ENCODE data around the gene RBM3. TPM values are rescaled to one million over a fixed set of nuclear protein-coding genes. Genes with fewer than 3 reads are reported as not detected.

RBM3 gene
- total RNA-seq, 1 experiment from 2014 or later, result 354 TPM

DNA sequence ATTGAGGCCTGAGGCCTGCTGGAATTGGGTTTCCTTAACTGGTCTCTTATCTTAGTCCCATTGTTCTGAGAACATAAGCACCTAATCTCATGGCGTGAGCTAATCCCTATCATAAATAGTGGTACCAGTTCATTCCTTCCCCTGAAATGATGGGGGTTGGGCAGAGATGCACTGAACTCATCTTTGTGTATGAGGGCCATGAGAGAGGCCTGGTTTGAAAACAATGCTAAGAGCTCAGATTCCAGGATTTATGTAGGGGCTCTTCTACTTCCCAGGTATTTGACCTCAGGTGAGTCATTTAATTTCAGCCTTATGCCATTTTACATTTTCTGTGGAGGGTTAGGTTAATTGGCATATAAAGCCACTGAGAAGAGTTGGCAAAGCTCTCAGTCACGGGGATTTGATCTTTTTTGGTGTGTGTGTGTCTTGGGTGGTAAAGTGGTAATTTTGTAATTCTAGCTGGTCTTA lies 4.4 kb downstream of the RBM3 start:
- no peaks in the 10 kb centered on the region for H3K9me3 Mint-ChIP-seq (ENCODE audit: unreplicated experiment)
- H3K4me1 Mint-ChIP-seq (ENCODE audit: insufficient read depth, unreplicated experiment), result peaks cover 4% of the 10 kb centered on the region
- POLR2A ChIA-PET, result interaction anchor here (0.9 to 4.7 kb wide), 6 partner anchors 12 to 115 kb away, joined by 3 to 38 read pairs (median 4); partner anchors contain the start of gene TBC1D25
- intact Hi-C loops (cut with micrococcal nuclease), result no loop called here
- peaks cover 51% of the 10 kb centered on the region for H3K36me3 Mint-ChIP-seq (ENCODE audit: insufficient read depth, unreplicated experiment)
- TF ChIP-seq, protein P1, sequence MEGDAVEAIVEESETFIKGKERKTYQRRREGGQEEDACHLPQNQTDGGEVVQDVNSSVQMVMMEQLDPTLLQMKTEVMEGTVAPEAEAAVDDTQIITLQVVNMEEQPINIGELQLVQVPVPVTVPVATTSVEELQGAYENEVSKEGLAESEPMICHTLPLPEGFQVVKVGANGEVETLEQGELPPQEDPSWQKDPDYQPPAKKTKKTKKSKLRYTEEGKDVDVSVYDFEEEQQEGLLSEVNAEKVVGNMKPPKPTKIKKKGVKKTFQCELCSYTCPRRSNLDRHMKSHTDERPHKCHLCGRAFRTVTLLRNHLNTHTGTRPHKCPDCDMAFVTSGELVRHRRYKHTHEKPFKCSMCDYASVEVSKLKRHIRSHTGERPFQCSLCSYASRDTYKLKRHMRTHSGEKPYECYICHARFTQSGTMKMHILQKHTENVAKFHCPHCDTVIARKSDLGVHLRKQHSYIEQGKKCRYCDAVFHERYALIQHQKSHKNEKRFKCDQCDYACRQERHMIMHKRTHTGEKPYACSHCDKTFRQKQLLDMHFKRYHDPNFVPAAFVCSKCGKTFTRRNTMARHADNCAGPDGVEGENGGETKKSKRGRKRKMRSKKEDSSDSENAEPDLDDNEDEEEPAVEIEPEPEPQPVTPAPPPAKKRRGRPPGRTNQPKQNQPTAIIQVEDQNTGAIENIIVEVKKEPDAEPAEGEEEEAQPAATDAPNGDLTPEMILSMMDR (IDR thresholded peaks at IDR 0.05; ENCODE audit: unreplicated experiment), result no peak
- H3K4me3 Mint-ChIP-seq (ENCODE audit: unreplicated experiment), result no peak overlapping the region
- no peaks in the 10 kb centered on the region for H3K27me3 Mint-ChIP-seq (ENCODE audit: insufficient read depth, unreplicated experiment)
- BruUV-seq (replicated peaks), result no TSS peak
- no peak for DNase-seq (ENCODE audit: unreplicated experiment)
- CTCF ChIA-PET, result interaction anchor here (0.7 to 0.9 kb wide), 2 partner anchors 12 to 13 kb away, joined by 3 to 5 read pairs; no protein-coding TSS in a partner anchor
- H3K27ac Mint-ChIP-seq (ENCODE audit: low read depth, unreplicated experiment), result no peak overlapping the region

DNA sequence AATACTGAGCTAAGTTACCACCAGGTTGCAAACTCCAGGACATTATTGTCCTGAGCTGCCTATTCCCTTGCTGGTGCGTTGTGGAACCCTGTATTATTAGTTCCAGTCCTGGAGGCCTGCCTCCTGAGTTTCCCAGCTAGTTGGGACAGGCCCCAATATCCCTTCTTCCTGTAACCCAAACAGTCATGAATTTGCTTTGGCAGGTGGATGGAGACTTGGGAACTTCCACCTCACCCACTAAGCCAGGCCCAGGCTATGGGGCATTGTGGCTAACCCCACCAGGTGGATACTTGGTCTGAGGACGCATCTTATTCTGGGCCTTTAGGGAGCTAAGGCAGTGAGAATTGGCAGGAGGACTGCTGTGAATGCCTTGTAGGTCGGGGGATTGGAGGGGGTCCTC lies 5.0 kb downstream of the RBM3 start:
- peaks cover 51% of the 10 kb centered on the region for H3K36me3 Mint-ChIP-seq (ENCODE audit: insufficient read depth, unreplicated experiment)
- CTCF ChIA-PET, result interaction anchor here (0.9 kb wide), 1 partner anchor 12 kb away, joined by 5 read pairs; no protein-coding TSS in a partner anchor
- TF ChIP-seq, protein P1 (IDR thresholded peaks at IDR 0.05; ENCODE audit: unreplicated experiment), result no peak

DNA sequence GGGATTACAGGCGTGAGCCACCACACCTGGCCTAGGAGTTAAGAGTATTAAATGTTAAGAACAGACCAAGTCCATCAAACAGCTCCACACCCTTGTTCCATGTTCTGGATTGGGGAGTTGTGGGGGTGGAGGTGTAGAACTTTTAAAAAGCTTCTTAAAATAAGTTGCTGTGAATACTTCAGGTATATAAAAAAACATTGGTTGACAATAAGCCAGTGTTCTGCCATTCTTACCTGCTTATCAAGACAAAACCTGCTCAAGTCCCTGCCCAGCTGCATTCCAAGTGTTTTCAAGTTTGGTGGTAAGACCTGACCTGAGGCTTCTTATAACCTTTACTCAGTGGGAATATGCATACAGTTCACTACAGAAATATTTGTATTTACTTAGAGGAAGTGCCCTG lies 6.4 kb downstream of the RBM3 start:
- ChIA-PET CTCF (interaction anchor here (0.5 kb wide), 1 partner anchor 1116 kb away, joined by 3 read pairs; no protein-coding TSS in a partner anchor), POLR2A (interaction anchor here (0.5 to 4.7 kb wide), 4 partner anchors 10 to 331 kb away, joined by 3 to 38 read pairs (median 4); partner anchors contain the start of genes SLC35A2 and WDR13)
- BruUV-seq (replicated peaks), result no TSS peak
- H3K4me3 Mint-ChIP-seq (ENCODE audit: unreplicated experiment), result no peak overlapping the region
- no peaks in the 10 kb centered on the region for H3K9me3 Mint-ChIP-seq (ENCODE audit: unreplicated experiment)
- no peak overlapping the region for H3K27ac Mint-ChIP-seq (ENCODE audit: low read depth, unreplicated experiment)
- intact Hi-C loops (cut with micrococcal nuclease), result no loop called here
- no peaks in the 10 kb centered on the region for H3K27me3 Mint-ChIP-seq (ENCODE audit: insufficient read depth, unreplicated experiment)
- no peak for DNase-seq (ENCODE audit: unreplicated experiment)
- H3K36me3 Mint-ChIP-seq (ENCODE audit: insufficient read depth, unreplicated experiment), result peaks cover 40% of the 10 kb centered on the region
- TF ChIP-seq, protein P1 (IDR thresholded peaks at IDR 0.05; ENCODE audit: unreplicated experiment), result no peak
- no peaks in the 10 kb centered on the region for H3K4me1 Mint-ChIP-seq (ENCODE audit: insufficient read depth, unreplicated experiment)

More for the DNA sequence above, 5.0 kb downstream of the RBM3 start:
- intact Hi-C loops (cut with micrococcal nuclease), result no loop called here
- no peak overlapping the region for H3K4me3 Mint-ChIP-seq (ENCODE audit: unreplicated experiment)
- POLR2A ChIA-PET, result interaction anchor here (0.7 to 4.7 kb wide), 6 partner anchors 11 to 116 kb away, joined by 3 to 38 read pairs (median 4); partner anchors contain the start of gene TBC1D25
- DNase-seq (ENCODE audit: unreplicated experiment), result no peak
- H3K27ac Mint-ChIP-seq (ENCODE audit: low read depth, unreplicated experiment), result no peak overlapping the region
- no peaks in the 10 kb centered on the region for H3K4me1 Mint-ChIP-seq (ENCODE audit: insufficient read depth, unreplicated experiment)
- BruUV-seq (replicated peaks), result no TSS peak
- H3K9me3 Mint-ChIP-seq (ENCODE audit: unreplicated experiment), result no peaks in the 10 kb centered on the region
- H3K27me3 Mint-ChIP-seq (ENCODE audit: insufficient read depth, unreplicated experiment), result no peaks in the 10 kb centered on the region

DNA sequence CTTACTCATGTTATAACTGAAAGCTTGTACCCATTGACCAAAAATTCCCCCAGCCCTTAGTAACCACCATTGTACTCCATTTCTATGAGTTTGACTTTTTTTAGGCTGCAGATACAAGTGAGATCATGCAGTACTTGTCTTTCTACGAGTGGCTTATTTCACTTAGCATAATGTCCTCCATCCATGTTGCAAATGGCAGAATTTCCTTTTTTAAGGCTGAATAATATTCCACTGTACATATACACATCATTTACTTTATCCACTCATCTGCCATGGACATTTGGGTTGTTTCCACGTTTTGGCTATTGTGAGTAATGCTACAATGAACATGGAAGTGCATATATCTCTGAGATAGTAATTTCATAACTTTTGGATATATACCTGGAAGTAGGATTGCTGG lies 10.4 kb downstream of the RBM3 start:
- DNase-seq (ENCODE audit: unreplicated experiment), result no peak
- Mint-ChIP-seq H3K36me3 (ENCODE audit: insufficient read depth, unreplicated experiment) (no peaks in the 10 kb centered on the region), H3K27ac (ENCODE audit: low read depth, unreplicated experiment) (no peak overlapping the region), H3K4me3 (ENCODE audit: unreplicated experiment) (no peak overlapping the region), H3K4me1 (ENCODE audit: insufficient read depth, unreplicated experiment) (no peaks in the 10 kb centered on the region), H3K9me3 (ENCODE audit: unreplicated experiment) (no peaks in the 10 kb centered on the region), H3K27me3 (ENCODE audit: insufficient read depth, unreplicated experiment) (no peaks in the 10 kb centered on the region)
- POLR2A ChIA-PET, result no interaction called here
- TF ChIP-seq, protein P1 (IDR thresholded peaks at IDR 0.05; ENCODE audit: unreplicated experiment), result no peak
- CTCF ChIA-PET, result no interaction called here
- intact Hi-C loops (cut with micrococcal nuclease), result no loop called here
- BruUV-seq (replicated peaks), result no TSS peak
